Suprapubic skin (tissue), 4 donors: Measurements from ENCODE around the gene SKAP2. TPM values are rescaled to one million over a fixed set of nuclear protein-coding genes. Genes with fewer than 3 reads are reported as not detected.

Source experiments
- DNase-seq, 2 donors: peaks; one replicate each; pipeline ENCODE4 v3.0.0-alpha.2; 2019; ENCODE audit warnings: low spot score in 2 of 2
- H3K27ac ChIP-seq: fragments of 200-600 bp; sonication (generic); one replicate; pipeline ENCODE4 v1.5.1; 2019
- H3K27me3 ChIP-seq: fragments of 200-600 bp; sonication (generic); one replicate; pipeline ENCODE4 v1.5.1; 2019
- H3K36me3 ChIP-seq: fragments of 200-600 bp; sonication (generic); one replicate; pipeline ENCODE4 v1.5.1; 2019
- H3K4me1 ChIP-seq: fragments of 200-600 bp; sonication (generic); one replicate; pipeline ENCODE4 v1.5.1; 2019
- H3K4me3 ChIP-seq: fragments of 200-600 bp; sonication (generic); one replicate; pipeline ENCODE4 v1.5.1; 2019; ENCODE audit warnings: mild to moderate bottlenecking
- H3K9me3 ChIP-seq: fragments of 200-600 bp; sonication (generic); one replicate; pipeline ENCODE4 v1.5.1; 2019
- EP300 ChIP-seq: sonication (generic); formaldehyde crosslinking; IDR thresholded peaks from one replicate; pipeline ENCODE4 v1.6.1; 2017; ENCODE audit warnings: antibody characterized with exemption
- POLR2A ChIP-seq, 2 donors: fragments of 450-650 bp; IDR thresholded peaks; one replicate each; pipeline ENCODE4 v1.6.1; 2017; ENCODE audit warnings: antibody characterized with exemption in 2 of 2, mild to moderate bottlenecking in 2 of 2, moderate library complexity in 2 of 2
- POLR2AphosphoS5 ChIP-seq, 3 donors: sonication (generic); formaldehyde crosslinking; IDR thresholded peaks; one replicate each; pipeline ENCODE4 v1.6.1; 2017; ENCODE audit warnings: antibody characterized with exemption in 3 of 3
- WGBS: methylation state at CpG from one replicate; pipeline ENCODE4 v1.1.5; 2018; 5-methylcytosine and 5-hydroxymethylcytosine counted together
- total RNA-seq, 4 donors: library from RNA; depleted of rRNA; stranded (reverse); fragments of >200 nt; gene quantifications; one replicate each; pipeline ENCODE4 v1.1.0, GENCODE V29; 2016
- TF ChIP-seq, protein P1 (sequence below), 2 donors: fragments of 200-600 bp in 1 of 2; fragments of 450-650 bp in 1 of 2; sonication (generic) in 1 of 2; IDR thresholded peaks; one replicate each; pipeline ENCODE4 v1.5.1; 2016 to 2019; ENCODE audit warnings: antibody characterized with exemption in 2 of 2, mild to moderate bottlenecking in 1 of 2, moderate library complexity in 1 of 2

SKAP2 gene
- total RNA-seq, 4 donors from 2014 or later, result 21.3 to 34.4 (median 23.9) TPM

DNA sequence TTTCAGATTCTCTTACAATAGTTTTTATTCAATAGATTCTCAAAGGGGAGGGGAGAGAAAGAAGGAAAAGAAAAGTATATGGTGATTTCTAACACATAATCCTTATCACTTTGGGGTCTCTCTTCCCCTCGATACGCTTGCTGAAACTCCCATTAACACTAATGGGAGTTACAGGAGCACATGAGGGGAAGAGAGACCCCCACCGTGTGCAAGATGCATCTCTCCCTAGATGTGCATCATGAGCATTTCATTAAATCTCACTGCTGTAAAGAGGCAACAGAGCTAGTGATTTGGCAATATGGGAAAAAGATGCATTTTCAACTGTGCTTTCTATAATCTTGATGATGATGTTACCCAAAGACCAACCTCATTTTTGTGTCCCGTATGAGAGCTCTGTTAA is 177.4 kb downstream of the SKAP2 start:
- WGBS, result 78% methylated on average over 4 of the region's 4 CpGs
- no peak overlapping the region for H3K27ac ChIP-seq

DNA sequence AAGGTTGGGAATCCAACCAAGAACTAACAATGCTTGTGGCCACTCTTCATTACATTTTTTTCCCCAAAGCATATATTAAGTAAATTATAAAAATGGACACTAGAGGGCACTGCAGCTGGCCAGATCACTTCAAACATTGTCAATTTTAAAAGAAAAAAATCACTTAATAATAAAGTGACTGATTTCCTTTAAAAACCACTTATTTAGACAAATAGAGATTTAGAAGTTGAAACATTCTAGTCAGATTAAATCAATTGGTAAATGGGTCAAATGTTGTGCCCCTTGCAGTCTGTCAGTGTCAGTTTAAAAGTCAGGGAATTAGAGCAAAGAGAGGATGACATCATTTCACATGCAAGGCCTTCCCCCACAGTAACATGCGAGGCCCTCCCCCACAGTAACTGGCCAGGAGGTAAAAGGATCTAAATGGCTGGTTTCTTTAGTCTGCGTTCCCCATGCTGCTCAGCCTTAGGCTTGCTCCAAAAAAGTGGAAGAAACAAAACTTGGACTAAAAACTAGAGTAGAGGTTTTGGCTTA is 177.9 kb downstream of the SKAP2 start:
- Histone ChIP-seq H3K27me3 (no peaks in the 10 kb centered on the region), H3K4me1 (peaks cover 8% of the 10 kb centered on the region), H3K9me3 (no peaks in the 10 kb centered on the region), H3K27ac (no peak overlapping the region), H3K36me3 (no peaks in the 10 kb centered on the region), H3K4me3 (no peak overlapping the region)
- DNase-seq, result peak in 1 of 2 donors; percentile 57
- TF ChIP-seq, protein P1, sequence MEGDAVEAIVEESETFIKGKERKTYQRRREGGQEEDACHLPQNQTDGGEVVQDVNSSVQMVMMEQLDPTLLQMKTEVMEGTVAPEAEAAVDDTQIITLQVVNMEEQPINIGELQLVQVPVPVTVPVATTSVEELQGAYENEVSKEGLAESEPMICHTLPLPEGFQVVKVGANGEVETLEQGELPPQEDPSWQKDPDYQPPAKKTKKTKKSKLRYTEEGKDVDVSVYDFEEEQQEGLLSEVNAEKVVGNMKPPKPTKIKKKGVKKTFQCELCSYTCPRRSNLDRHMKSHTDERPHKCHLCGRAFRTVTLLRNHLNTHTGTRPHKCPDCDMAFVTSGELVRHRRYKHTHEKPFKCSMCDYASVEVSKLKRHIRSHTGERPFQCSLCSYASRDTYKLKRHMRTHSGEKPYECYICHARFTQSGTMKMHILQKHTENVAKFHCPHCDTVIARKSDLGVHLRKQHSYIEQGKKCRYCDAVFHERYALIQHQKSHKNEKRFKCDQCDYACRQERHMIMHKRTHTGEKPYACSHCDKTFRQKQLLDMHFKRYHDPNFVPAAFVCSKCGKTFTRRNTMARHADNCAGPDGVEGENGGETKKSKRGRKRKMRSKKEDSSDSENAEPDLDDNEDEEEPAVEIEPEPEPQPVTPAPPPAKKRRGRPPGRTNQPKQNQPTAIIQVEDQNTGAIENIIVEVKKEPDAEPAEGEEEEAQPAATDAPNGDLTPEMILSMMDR (IDR thresholded peaks at IDR 0.05), result peak; percentile 57 to 62
- no peak for TF ChIP-seq POLR2A (IDR thresholded peaks at IDR 0.05)
- 29% methylated on average over 2 of the region's 2 CpGs for WGBS

More for the DNA sequence above, 177.4 kb downstream of the SKAP2 start:
- Histone ChIP-seq H3K4me3 (no peak overlapping the region), H3K36me3 (no peaks in the 10 kb centered on the region), H3K4me1 (peaks cover 8% of the 10 kb centered on the region), H3K27me3 (no peaks in the 10 kb centered on the region), H3K9me3 (no peaks in the 10 kb centered on the region)
- no peak for DNase-seq
- TF ChIP-seq EP300 (no peak), POLR2AphosphoS5 (IDR thresholded peaks at IDR 0.05) (no peak), POLR2A (IDR thresholded peaks at IDR 0.05) (no peak)
- TF ChIP-seq, protein P1 (IDR thresholded peaks at IDR 0.05), result no peak

DNA sequence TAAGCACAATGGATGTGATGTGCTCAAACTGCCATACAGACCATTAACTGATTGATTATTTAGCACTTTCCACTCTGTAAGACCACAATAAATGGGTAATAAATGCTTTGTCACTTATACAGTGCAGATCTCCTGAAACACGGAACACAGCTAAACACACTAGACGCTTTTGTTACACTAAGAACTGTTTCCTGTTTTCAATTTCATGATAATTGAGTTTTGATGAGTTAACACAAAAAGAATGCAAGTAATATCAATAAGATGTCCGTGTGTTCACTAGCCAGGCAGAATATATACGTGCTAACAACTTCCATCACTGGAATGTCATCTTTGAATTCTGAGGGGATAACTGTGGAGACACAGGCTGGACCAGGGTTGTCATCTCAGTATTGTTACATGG is 178.8 kb downstream of the SKAP2 start:
- Histone ChIP-seq H3K4me1 (peaks cover 8% of the 10 kb centered on the region), H3K4me3 (no peak overlapping the region), H3K9me3 (no peaks in the 10 kb centered on the region), H3K27me3 (no peaks in the 10 kb centered on the region), H3K27ac (no peak overlapping the region), H3K36me3 (no peaks in the 10 kb centered on the region)
- WGBS, result 41% methylated on average over 4 of the region's 4 CpGs
- TF ChIP-seq POLR2A (IDR thresholded peaks at IDR 0.05) (no peak), POLR2AphosphoS5 (IDR thresholded peaks at IDR 0.05) (no peak), EP300 (no peak)
- TF ChIP-seq, protein P1 (IDR thresholded peaks at IDR 0.05), result no peak
- DNase-seq, result no peak

DNA sequence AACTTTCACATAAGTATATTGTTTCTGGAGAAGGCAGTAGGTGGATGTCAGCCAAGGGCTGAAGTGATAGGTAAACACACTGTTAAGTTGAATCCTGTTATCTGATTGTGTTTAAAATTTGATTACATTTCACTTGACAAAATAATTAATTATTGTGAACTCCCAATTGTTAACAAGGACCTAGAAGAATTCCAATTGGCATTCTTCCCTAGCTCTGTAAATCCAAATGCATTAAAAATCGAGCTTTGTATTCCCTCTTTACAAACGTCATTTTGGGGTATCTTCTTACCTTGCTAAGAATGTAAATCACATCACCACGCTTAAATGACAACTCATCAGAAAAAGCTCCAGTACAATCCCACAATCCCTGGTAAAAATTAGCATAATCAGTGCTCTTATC is 179.9 kb downstream of the SKAP2 start:
- Histone ChIP-seq H3K9me3 (no peaks in the 10 kb centered on the region), H3K27ac (no peak overlapping the region), H3K4me1 (peaks cover 8% of the 10 kb centered on the region), H3K27me3 (no peaks in the 10 kb centered on the region), H3K4me3 (no peak overlapping the region), H3K36me3 (no peaks in the 10 kb centered on the region)
- no peak for TF ChIP-seq POLR2AphosphoS5 (IDR thresholded peaks at IDR 0.05)
- TF ChIP-seq, protein P1 (IDR thresholded peaks at IDR 0.05), result no peak
- no peak for TF ChIP-seq EP300
- no peak for TF ChIP-seq POLR2A (IDR thresholded peaks at IDR 0.05)
- 80% methylated on average over 3 of the region's 3 CpGs for WGBS
- DNase-seq, result no peak

DNA sequence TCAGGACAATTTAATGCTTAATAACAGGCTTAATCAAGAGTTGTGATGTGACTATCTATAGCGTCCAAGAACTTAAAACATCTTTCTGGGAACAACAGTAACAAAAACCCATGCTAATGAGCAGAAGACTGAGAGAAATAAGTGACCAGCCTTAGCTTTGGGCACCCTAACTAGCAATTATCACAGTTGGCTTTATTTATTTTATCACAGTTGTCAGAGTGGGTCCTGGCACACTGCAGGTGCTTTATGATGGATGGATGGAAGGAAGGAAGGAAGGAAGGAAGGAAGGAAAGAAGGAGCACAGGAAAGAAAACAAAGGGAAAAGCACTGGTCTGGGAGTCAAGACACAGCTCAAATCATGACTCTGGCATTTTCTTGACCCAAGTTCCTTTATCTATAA is 181.1 kb downstream of the SKAP2 start:
- 94% methylated on average over 1 of the region's 1 CpG for WGBS
- Histone ChIP-seq H3K4me3 (no peak overlapping the region), H3K4me1 (peaks cover 8% of the 10 kb centered on the region), H3K27me3 (no peaks in the 10 kb centered on the region), H3K36me3 (no peaks in the 10 kb centered on the region), H3K27ac (no peak overlapping the region), H3K9me3 (no peaks in the 10 kb centered on the region)
- no peak for DNase-seq
- TF ChIP-seq POLR2A (IDR thresholded peaks at IDR 0.05), result no peak
- no peak for TF ChIP-seq POLR2AphosphoS5 (IDR thresholded peaks at IDR 0.05)
- no peak for TF ChIP-seq EP300
